ENCODE results near the gene VEGFD. TPM values are rescaled to one million over a fixed set of nuclear protein-coding genes. Genes with fewer than 3 reads are reported as not detected.

The VEGFD gene, protein sequence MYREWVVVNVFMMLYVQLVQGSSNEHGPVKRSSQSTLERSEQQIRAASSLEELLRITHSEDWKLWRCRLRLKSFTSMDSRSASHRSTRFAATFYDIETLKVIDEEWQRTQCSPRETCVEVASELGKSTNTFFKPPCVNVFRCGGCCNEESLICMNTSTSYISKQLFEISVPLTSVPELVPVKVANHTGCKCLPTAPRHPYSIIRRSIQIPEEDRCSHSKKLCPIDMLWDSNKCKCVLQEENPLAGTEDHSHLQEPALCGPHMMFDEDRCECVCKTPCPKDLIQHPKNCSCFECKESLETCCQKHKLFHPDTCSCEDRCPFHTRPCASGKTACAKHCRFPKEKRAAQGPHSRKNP
- total RNA-seq: 2.0 and 2.1 TPM in 2 replicates
- polyA plus RNA-seq: 5.3 and 7.9 TPM in 2 replicates
- polyA plus RNA-seq (2012): 4.5 and 4.9 TPM in 2 replicates
- polyA minus RNA-seq (ENCODE audit: low replicate concordance): 2.0 TPM in 1 of 2 replicates, not detected in the other

DNA sequence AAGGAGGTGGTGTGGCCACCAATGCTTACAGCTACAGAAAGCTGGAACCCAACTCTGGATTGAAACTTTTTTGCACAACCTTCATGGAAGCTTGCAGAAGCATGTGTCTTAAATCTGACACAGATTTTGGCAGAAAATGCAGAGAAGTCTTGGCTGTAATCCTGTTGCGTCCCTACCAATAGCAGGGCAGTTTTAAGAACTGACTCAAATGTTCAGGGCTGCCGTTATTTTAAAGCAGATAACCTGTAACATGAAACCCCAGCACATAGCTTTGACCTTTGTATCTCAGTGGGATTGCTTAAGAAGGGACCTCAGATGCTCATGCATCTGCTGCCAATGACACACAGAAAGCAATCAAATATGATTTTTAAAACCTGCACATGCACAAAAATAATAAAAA lies at the start of gene VEGFD:
VEGFD (minus strand) TSS at position 110 of the 400 bp plus-strand sequence. CDS start 467 bp downstream, outside the sequence.
- H3K79me2 ChIP-seq (ENCODE audit: control insufficient read depth, insufficient read depth, low read length): no peaks in the 10 kb centered on the region
- TF ChIP-seq EZH2 (IDR thresholded peaks at IDR 0.05; ENCODE audit: low read length, missing control alignments): no peak
- TF ChIP-seq, protein P1, sequence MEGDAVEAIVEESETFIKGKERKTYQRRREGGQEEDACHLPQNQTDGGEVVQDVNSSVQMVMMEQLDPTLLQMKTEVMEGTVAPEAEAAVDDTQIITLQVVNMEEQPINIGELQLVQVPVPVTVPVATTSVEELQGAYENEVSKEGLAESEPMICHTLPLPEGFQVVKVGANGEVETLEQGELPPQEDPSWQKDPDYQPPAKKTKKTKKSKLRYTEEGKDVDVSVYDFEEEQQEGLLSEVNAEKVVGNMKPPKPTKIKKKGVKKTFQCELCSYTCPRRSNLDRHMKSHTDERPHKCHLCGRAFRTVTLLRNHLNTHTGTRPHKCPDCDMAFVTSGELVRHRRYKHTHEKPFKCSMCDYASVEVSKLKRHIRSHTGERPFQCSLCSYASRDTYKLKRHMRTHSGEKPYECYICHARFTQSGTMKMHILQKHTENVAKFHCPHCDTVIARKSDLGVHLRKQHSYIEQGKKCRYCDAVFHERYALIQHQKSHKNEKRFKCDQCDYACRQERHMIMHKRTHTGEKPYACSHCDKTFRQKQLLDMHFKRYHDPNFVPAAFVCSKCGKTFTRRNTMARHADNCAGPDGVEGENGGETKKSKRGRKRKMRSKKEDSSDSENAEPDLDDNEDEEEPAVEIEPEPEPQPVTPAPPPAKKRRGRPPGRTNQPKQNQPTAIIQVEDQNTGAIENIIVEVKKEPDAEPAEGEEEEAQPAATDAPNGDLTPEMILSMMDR (conservative IDR thresholded peaks at IDR 0.05 in 1 of 2, IDR thresholded peaks at IDR 0.05 in 1 of 2; ENCODE audit: low read depth in 1 of 2, low read length in 2 of 2): no peak
- H2AFZ ChIP-seq (ENCODE audit: low read length): no peak within 1 kb of the TSS
- H3K9ac ChIP-seq (ENCODE audit: insufficient read depth, low read length): no peak within 1 kb of the TSS
- H3K4me3 ChIP-seq (replicated peaks in 1 of 4; ENCODE audit: control extremely low read depth in 1 of 4, insufficient read depth in 1 of 4, low read depth in 3 of 4, low read length in 4 of 4): peak within 1 kb of the TSS in 2 of 4 experiments; percentile 6 to 40
- H3K27ac ChIP-seq (ENCODE audit: insufficient read depth, low read length): no peak within 1 kb of the TSS
- H3K9me3 ChIP-seq (ENCODE audit: control insufficient read depth, insufficient read depth, low read depth, low read length): no peaks in the 10 kb centered on the region
- no peaks in the 10 kb centered on the region for H3K27me3 ChIP-seq (ENCODE audit: control insufficient read depth, insufficient read depth, low read length)
- peak; percentile 32 to 90 for DNase-seq (ENCODE audit: low read depth in 2 of 2)
- H3K4me2 ChIP-seq (ENCODE audit: extremely low read depth, insufficient read depth, low read length): peak within 1 kb of the TSS; percentile 27
- no peaks in the 10 kb centered on the region for H4K20me1 ChIP-seq (ENCODE audit: control insufficient read depth, extremely low read depth, insufficient read depth, low read length)
- H3K4me1 ChIP-seq (ENCODE audit: control insufficient read depth, extremely low read depth, insufficient read depth, low read length): no peaks in the 10 kb centered on the region
- H3K36me3 ChIP-seq (ENCODE audit: control insufficient read depth, insufficient read depth, low read length): no peaks in the 10 kb centered on the region

DNA sequence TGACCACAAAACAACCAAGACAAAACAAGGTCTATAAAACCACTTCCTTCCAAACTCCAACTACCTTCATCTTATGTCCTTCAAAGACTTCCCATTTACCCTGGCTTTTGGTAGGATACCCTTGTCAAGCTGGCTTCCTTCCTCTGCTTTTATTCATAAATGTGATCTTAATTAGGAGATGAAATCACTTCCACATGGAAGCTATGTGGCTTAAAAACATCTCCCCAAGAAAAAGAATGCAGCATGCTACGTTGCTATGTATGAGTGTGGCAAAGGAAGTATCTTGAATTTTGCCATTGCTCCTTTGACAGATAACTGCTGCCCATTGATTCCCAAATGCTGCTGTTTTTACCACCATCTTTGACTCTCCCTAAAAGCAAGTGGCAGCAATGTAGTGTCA lies 46.4 kb upstream of the VEGFD start:
- TF ChIP-seq EZH2 (IDR thresholded peaks at IDR 0.05; ENCODE audit: low read length, missing control alignments): no peak
- TF ChIP-seq, protein P1 (conservative IDR thresholded peaks at IDR 0.05 in 1 of 2, IDR thresholded peaks at IDR 0.05 in 1 of 2; ENCODE audit: low read depth in 1 of 2, low read length in 2 of 2): no peak
- Histone ChIP-seq H3K4me3 (replicated peaks in 1 of 4; ENCODE audit: control extremely low read depth in 1 of 4, insufficient read depth in 1 of 4, low read depth in 3 of 4, low read length in 4 of 4) (no peak overlapping the region), H2AFZ (ENCODE audit: low read length) (no peak overlapping the region), H3K4me1 (ENCODE audit: control insufficient read depth, extremely low read depth, insufficient read depth, low read length) (no peaks in the 10 kb centered on the region), H3K9me3 (ENCODE audit: control insufficient read depth, insufficient read depth, low read depth, low read length) (no peaks in the 10 kb centered on the region), H3K27ac (ENCODE audit: insufficient read depth, low read length) (no peak overlapping the region), H3K79me2 (ENCODE audit: control insufficient read depth, insufficient read depth, low read length) (no peaks in the 10 kb centered on the region), H3K4me2 (ENCODE audit: extremely low read depth, insufficient read depth, low read length) (no peak overlapping the region), H3K36me3 (ENCODE audit: control insufficient read depth, insufficient read depth, low read length) (no peaks in the 10 kb centered on the region), H3K9ac (ENCODE audit: insufficient read depth, low read length) (no peak overlapping the region), H3K27me3 (ENCODE audit: control insufficient read depth, insufficient read depth, low read length) (no peaks in the 10 kb centered on the region), H4K20me1 (ENCODE audit: control insufficient read depth, extremely low read depth, insufficient read depth, low read length) (no peaks in the 10 kb centered on the region)
- no peak for DNase-seq (ENCODE audit: low read depth in 2 of 2)

DNA sequence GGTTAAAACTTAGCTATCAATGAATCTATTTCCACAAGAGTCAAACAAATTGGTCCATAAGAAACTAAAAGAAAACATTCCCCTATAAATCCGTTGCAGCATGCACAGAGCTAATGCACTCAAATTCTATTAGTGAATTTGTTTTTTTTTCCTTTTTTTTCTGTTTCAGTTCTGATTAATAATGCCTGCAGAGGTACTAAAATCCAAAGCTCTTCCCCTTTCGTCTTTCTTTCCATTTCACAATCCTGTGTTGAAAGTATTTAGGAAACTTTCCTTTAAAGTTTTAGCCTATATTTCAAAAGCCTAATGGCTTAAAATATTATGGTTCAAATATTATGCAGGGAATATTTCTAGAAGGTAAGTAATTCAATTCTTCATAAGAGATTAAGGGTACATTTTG lies 45.9 kb upstream of the VEGFD start:
- DNase-seq (ENCODE audit: low read depth in 2 of 2): no peak
- H3K27ac ChIP-seq (ENCODE audit: insufficient read depth, low read length): no peak overlapping the region

More for the DNA sequence above, 45.9 kb upstream of the VEGFD start:
- Histone ChIP-seq H3K4me1 (ENCODE audit: control insufficient read depth, extremely low read depth, insufficient read depth, low read length) (no peaks in the 10 kb centered on the region), H3K4me3 (replicated peaks in 1 of 4; ENCODE audit: control extremely low read depth in 1 of 4, insufficient read depth in 1 of 4, low read depth in 3 of 4, low read length in 4 of 4) (no peak overlapping the region), H2AFZ (ENCODE audit: low read length) (no peak overlapping the region), H3K79me2 (ENCODE audit: control insufficient read depth, insufficient read depth, low read length) (no peaks in the 10 kb centered on the region), H3K27me3 (ENCODE audit: control insufficient read depth, insufficient read depth, low read length) (no peaks in the 10 kb centered on the region), H3K4me2 (ENCODE audit: extremely low read depth, insufficient read depth, low read length) (no peak overlapping the region), H3K9ac (ENCODE audit: insufficient read depth, low read length) (no peak overlapping the region), H3K9me3 (ENCODE audit: control insufficient read depth, insufficient read depth, low read depth, low read length) (no peaks in the 10 kb centered on the region), H4K20me1 (ENCODE audit: control insufficient read depth, extremely low read depth, insufficient read depth, low read length) (no peaks in the 10 kb centered on the region), H3K36me3 (ENCODE audit: control insufficient read depth, insufficient read depth, low read length) (no peaks in the 10 kb centered on the region)
- no peak for TF ChIP-seq EZH2 (IDR thresholded peaks at IDR 0.05; ENCODE audit: low read length, missing control alignments)
- TF ChIP-seq, protein P1 (conservative IDR thresholded peaks at IDR 0.05 in 1 of 2, IDR thresholded peaks at IDR 0.05 in 1 of 2; ENCODE audit: low read depth in 1 of 2, low read length in 2 of 2): no peak
